ENCODE data around the gene GOLT1B. TPM values are rescaled to one million over a fixed set of nuclear protein-coding genes. Genes with fewer than 3 reads are reported as not detected.

GOLT1B gene
- total and polyA plus RNA-seq, 8 donors: 10.5 to 25.5 (median 16.5) TPM

GRCh38 chr12:21566907-21567394 lies 65.4 kb downstream of the GOLT1B start:
- DNase-seq: no peak
- intact Hi-C loops (cut with DNase I): no loop called here

More at GRCh38 chr12:21566907-21567394, 65.4 kb downstream of the GOLT1B start:
- no peak for TF ChIP-seq CTCF (IDR thresholded peaks at IDR 0.05)
- H3K4me1 ChIP-seq: peaks cover 0 to 4% (median 0%) of the 10 kb centered on the region in 3 donors
- no peaks in the 10 kb centered on the region for H3K36me3 ChIP-seq
- FAIRE-seq: no peak
- ATAC-seq: no peak
- no peaks in the 10 kb centered on the region for H3K9me3 ChIP-seq
- no peak overlapping the region for H3K27ac ChIP-seq
- no peak overlapping the region for H3K4me3 ChIP-seq
- 87 to 89% methylated on average over 3 of the region's 3 CpGs for WGBS, 2 donors
- H3K27me3 ChIP-seq: no peaks in the 10 kb centered on the region

Other genes with a start within 250 kb of the GOLT1B start
- gene SLCO1A2, start 166.9 kb upstream of the GOLT1B start, total RNA-seq: under 1 TPM in 5 of 6 donors, not detected in 1; 0.04 to 0.34 (median 0.09) TPM
- gene SLCO1A2, start 166.9 kb upstream of the GOLT1B start, polyA plus RNA-seq: under 1 TPM in 1 of 2 donors, not detected in 1; 0.21 TPM
- 100 to 1,000 TPM in 2 of 6 donors, 10 to 100 TPM in 3, 1 to 10 TPM in 1; 2.2 to 449 (median 30.7) TPM for gene IAPP, start 128.9 kb upstream of the GOLT1B start, total RNA-seq
- gene IAPP, start 128.9 kb upstream of the GOLT1B start, polyA plus RNA-seq: 1,000 to 10,000 TPM in 1 of 2 donors, 100 to 1,000 TPM in 1; 121 to 1,679 TPM
- gene PYROXD1, start 64.1 kb upstream of the GOLT1B start, total RNA-seq: 10 to 100 TPM; 11.4 to 31.0 (median 17.1) TPM
- 10 to 100 TPM; 10.9 to 14.1 TPM for gene PYROXD1, start 64.1 kb upstream of the GOLT1B start, polyA plus RNA-seq
- 10 to 100 TPM in 3 of 6 donors, 1 to 10 TPM in 3; 6.0 to 17.1 (median 9.6) TPM for gene RECQL, start 154 bp upstream of the GOLT1B start, total RNA-seq
- gene RECQL, start 154 bp upstream of the GOLT1B start, polyA plus RNA-seq: 1 to 10 TPM; 4.8 to 7.5 TPM
- 10 to 100 TPM; 11.7 to 31.0 (median 28.3) TPM for gene SPX, start 24.5 kb downstream of the GOLT1B start, total RNA-seq
- gene SPX, start 24.5 kb downstream of the GOLT1B start, polyA plus RNA-seq: 10 to 100 TPM; 12.1 to 13.4 TPM
- gene GYS2, start 103.1 kb downstream of the GOLT1B start, total RNA-seq: not detected
- not detected for gene GYS2, start 103.1 kb downstream of the GOLT1B start, polyA plus RNA-seq
- gene LDHB, start 156.1 kb downstream of the GOLT1B start, total RNA-seq: 100 to 1,000 TPM; 216 to 364 (median 247) TPM
- gene LDHB, start 156.1 kb downstream of the GOLT1B start, polyA plus RNA-seq: 100 to 1,000 TPM in 1 of 2 donors, 10 to 100 TPM in 1; 97.6 to 108 TPM

Measured in pancreas (tissue), 10 donors.